Measurements from ENCODE around the gene FAM149A. TPM values are rescaled to one million over a fixed set of nuclear protein-coding genes. Genes with fewer than 3 reads are reported as not detected.
A peak's percentile ranks its signal among the peaks of the same experiment; 100 is the strongest.

Gene FAM149A
- total RNA-seq (2014; rRNA removed; shearing (Covaris generic); ENCODE audit: low replicate concordance) = 7.3 and 12.5 TPM in 2 replicates

DNA sequence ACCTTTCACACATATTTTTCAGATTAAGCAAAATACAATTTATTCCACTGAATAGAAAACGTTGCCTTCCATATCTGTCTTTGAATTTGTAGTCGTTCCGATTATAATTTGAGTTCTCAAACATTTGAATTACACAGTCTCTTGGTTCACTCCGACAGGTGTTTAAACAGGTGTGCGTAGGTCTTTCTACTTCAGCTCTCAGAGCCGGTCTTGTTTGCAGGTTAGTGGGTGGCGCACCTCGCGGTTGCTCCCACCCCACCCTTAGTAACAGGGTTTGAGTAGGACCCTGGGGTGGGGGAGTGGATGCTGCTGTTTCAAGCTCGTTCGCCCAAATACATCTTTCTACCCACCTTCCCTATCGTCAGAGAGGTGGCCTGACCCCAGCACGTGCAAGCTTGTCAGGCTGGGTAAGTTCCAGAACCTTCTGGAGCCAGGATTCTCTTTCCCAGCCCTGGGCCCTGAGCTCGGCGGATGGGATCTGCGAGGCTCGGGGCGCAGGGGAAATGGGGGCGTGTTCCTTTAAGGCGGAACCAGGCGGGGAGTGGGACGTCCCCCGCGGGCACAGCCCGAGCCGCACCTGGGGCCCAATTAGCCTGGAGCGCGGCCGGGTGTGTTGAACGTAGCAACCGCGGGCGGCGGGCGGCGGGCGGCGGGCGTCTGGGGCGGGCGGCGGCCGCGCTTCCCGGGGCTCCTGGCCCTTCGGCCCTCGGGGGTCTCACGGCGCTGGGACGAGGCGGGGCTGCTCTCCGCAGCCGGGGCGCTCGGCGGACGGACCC lies at the start of gene FAM149A:
Gene FAM149A (plus strand): TSS at position 591 of the 776 bp plus-strand sequence.
- Histone ChIP-seq H3K4me3 (peak within 1 kb of the TSS; percentile 46), H3K36me3 (no peaks in the 10 kb centered on the region), H3K27me3 (no peaks in the 10 kb centered on the region), H3K9me3 (no peaks in the 10 kb centered on the region)
- peak; percentile 59 for DNase-seq

GRCh38 chr4:186058253-186058979 lies 46.1 kb upstream of the FAM149A start:
- no peak overlapping the region for H3K4me3 ChIP-seq
- no peak for DNase-seq
- H3K36me3 ChIP-seq = no peaks in the 10 kb centered on the region
- no peaks in the 10 kb centered on the region for H3K9me3 ChIP-seq
- no peaks in the 10 kb centered on the region for H3K27me3 ChIP-seq

DNA sequence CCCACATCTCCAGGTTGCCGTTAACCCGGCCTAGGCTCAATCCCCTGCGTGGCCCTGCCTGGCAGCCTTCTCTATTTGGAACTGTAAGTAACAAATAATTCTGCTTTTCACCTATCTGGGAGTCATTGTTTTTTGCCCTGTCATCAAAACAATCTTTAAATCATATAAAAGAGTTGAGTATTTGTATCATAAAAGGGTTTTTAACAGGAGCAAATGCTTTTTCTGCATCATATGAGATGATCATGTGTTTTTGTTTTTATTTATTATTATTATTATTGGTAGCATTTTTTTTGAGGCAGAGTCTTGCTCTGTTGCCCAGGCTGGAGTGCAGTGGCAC lies 45.6 kb upstream of the FAM149A start:
- no peak for DNase-seq
- H3K36me3 ChIP-seq = no peaks in the 10 kb centered on the region
- no peak overlapping the region for H3K4me3 ChIP-seq
- no peaks in the 10 kb centered on the region for H3K9me3 ChIP-seq
- H3K27me3 ChIP-seq = no peaks in the 10 kb centered on the region

GRCh38 chr4:186061921-186062320 lies 42.6 kb upstream of the FAM149A start:
- H3K36me3 ChIP-seq = no peaks in the 10 kb centered on the region
- no peaks in the 10 kb centered on the region for H3K27me3 ChIP-seq
- no peak for DNase-seq
- H3K9me3 ChIP-seq = no peaks in the 10 kb centered on the region
- no peak overlapping the region for H3K4me3 ChIP-seq

DNA sequence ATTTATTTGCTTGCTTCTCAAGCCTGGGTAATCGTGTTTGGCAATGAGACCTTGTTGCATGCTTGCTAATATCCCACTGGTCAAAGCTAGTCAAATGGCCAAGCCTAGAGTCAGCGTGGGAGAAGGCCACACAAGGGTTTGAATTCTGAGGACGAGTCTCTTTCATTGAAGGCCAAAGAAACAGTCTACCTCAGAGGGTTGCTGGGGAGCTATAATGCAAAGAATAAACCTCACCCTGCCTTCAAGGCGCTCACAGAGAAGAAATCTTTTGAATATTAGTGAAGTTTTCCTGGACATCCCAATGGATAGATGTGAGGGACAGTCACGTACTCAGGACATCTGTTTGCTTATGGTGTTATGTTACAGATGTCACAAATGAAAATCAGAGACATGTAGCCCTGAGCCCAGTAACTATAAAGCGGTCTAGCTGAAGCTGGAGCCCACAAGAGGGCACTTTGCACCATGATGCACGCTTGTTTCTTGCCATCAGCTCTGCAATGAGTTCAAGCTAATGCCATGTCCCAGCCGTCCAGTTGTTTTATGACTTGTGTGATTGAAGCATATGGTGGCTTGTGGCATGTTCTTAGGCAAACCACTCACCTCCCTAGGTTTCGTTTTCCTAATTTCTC lies 36.6 kb upstream of the FAM149A start:
- Histone ChIP-seq H3K27me3 (no peaks in the 10 kb centered on the region), H3K36me3 (no peaks in the 10 kb centered on the region), H3K9me3 (no peaks in the 10 kb centered on the region), H3K4me3 (peak overlapping the region; percentile 58)
- DNase-seq = peak; percentile 72

GRCh38 chr4:186068581-186069348 lies 35.7 kb upstream of the FAM149A start, which contains the start of gene TLR3:
TSS of gene TLR3 (plus strand) at chr4:186069156. CDS start at chr4:186076620, 7,464 bp downstream.
- peak within 1 kb of the TSS; percentile 58 for H3K4me3 ChIP-seq
- H3K27me3 ChIP-seq = no peaks in the 10 kb centered on the region
- no peaks in the 10 kb centered on the region for H3K9me3 ChIP-seq
- DNase-seq = peak; percentile 28
- no peaks in the 10 kb centered on the region for H3K36me3 ChIP-seq

- Histone ChIP-seq H3K27me3 (no peaks in the 10 kb centered on the region), H3K9me3 (no peaks in the 10 kb centered on the region), H3K36me3 (no peaks in the 10 kb centered on the region), H3K4me3 (peak overlapping the region; percentile 58)
- no peak for DNase-seq
These were observed 34.8 kb upstream of the FAM149A start for GRCh38 chr4:186069729-186070128.

GRCh38 chr4:186072516-186072915 lies 32.0 kb upstream of the FAM149A start:
- H3K4me3 ChIP-seq = no peak overlapping the region
- DNase-seq = no peak
- no peaks in the 10 kb centered on the region for H3K36me3 ChIP-seq
- H3K27me3 ChIP-seq = no peaks in the 10 kb centered on the region
- H3K9me3 ChIP-seq = no peaks in the 10 kb centered on the region

GRCh38 chr4:186074189-186074588 lies 30.3 kb upstream of the FAM149A start:
- Histone ChIP-seq H3K4me3 (no peak overlapping the region), H3K9me3 (no peaks in the 10 kb centered on the region)

DNA sequence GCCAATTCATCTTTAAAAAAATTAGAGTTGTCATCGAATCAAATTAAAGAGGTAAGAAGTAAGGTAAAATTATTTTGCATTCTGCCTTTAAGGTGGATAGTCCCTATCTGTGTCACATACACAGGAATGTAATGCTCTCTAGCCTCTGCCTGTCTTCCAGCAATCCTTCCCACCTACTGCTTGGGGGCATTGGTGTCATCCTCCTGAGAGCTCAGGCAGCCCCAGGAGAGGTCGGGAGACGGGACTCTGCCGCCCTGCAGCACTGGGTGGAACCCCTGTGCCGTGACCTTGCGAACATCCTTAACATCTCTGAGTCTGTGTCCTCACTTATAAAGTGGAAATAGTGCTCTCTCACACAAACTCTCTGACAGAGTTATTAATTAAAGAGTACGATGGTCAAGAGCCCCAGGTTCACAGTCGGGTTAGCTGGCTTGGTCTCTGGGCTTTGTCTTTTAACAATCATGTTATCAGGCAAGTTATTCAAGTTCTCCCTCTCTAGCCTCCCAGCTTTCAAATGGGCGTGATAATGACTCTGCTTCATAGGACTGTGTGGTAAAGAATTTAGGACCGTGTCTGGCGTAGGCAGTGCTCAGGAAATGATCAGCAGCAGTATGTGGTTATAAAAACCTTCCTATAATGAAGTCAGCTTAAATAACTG lies 25.4 kb upstream of the FAM149A start:
- no peaks in the 10 kb centered on the region for H3K9me3 ChIP-seq
- no peaks in the 10 kb centered on the region for H3K27me3 ChIP-seq
- H3K36me3 ChIP-seq = no peaks in the 10 kb centered on the region
- no peak overlapping the region for H3K4me3 ChIP-seq
- DNase-seq = no peak

More at GRCh38 chr4:186074189-186074588, 30.3 kb upstream of the FAM149A start:
- DNase-seq = no peak
- no peaks in the 10 kb centered on the region for H3K36me3 ChIP-seq
- no peaks in the 10 kb centered on the region for H3K27me3 ChIP-seq

DNA sequence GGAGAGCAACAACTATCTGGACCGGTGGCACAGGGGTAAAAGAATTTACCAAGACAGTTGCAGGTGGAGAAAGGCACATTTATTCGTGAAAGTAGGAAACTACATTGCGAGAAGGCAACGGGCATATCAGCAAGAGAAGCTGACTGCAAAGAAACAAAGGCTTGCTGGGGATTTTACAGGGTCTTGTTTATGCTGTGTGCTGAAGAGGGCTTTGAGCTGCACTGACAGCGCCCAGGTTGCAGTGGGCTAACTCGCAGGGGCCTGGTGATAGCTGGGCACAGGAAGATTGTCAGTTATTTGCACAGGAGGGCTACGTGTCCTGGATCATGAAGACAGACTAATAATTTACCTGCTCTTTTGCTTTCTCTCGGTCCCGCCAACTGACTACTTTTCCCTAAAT lies 24.8 kb upstream of the FAM149A start:
- Histone ChIP-seq H3K27me3 (no peaks in the 10 kb centered on the region), H3K4me3 (no peak overlapping the region), H3K36me3 (no peaks in the 10 kb centered on the region), H3K9me3 (no peaks in the 10 kb centered on the region)
- DNase-seq = no peak

DNA sequence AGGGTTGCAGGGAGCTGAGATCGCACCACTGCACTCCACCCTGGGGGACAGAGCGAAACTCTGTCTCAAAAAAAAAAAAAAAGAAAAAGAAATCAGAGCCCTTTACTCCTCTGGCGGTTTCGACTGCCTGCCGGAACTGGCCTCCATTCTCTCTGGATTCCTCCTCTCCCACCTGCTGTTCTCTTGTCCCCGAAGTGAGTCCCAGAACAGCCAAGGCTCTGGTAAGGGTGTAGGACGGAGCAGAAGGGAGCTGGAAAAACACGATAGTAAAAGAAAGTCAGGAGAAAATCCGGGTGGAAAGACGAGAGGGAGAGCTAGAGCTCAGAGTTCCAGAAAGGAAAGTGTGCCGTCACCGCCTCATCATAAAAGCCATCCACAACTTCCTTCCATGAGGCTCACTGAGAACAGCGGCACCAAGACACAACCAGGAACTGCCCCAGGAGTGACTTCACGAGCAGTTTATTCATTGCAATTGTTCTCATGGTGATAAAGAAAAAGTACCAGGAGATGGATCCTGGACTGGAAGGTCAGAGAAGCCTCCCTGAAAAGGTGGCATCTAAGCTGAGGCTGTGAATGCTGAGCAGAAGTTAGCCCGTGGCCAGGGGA lies 23.2 kb upstream of the FAM149A start:
- no peaks in the 10 kb centered on the region for H3K27me3 ChIP-seq
- no peaks in the 10 kb centered on the region for H3K36me3 ChIP-seq
- no peaks in the 10 kb centered on the region for H3K9me3 ChIP-seq
- no peak for DNase-seq
- H3K4me3 ChIP-seq = no peak overlapping the region

DNA sequence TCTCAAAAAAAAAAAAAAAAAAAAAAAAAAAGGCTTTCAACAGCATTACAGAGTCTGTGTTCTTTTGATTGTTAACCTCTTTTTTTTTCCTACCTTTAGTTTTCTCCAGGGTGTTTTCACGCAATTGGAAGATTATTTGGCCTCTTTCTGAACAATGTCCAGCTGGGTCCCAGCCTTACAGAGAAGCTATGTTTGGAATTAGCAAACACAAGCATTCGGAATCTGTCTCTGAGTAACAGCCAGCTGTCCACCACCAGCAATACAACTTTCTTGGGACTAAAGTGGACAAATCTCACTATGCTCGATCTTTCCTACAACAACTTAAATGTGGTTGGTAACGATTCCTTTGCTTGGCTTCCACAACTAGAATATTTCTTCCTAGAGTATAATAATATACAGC lies 22.3 kb upstream of the FAM149A start:
- Histone ChIP-seq H3K36me3 (no peaks in the 10 kb centered on the region), H3K9me3 (no peaks in the 10 kb centered on the region), H3K4me3 (no peak overlapping the region), H3K27me3 (no peaks in the 10 kb centered on the region)
- no peak for DNase-seq

GRCh38 chr4:186088523-186088922 lies 16.0 kb upstream of the FAM149A start:
- Histone ChIP-seq H3K36me3 (no peaks in the 10 kb centered on the region), H3K27me3 (no peaks in the 10 kb centered on the region), H3K9me3 (peaks cover 9% of the 10 kb centered on the region), H3K4me3 (no peak overlapping the region)
- DNase-seq = no peak

DNA sequence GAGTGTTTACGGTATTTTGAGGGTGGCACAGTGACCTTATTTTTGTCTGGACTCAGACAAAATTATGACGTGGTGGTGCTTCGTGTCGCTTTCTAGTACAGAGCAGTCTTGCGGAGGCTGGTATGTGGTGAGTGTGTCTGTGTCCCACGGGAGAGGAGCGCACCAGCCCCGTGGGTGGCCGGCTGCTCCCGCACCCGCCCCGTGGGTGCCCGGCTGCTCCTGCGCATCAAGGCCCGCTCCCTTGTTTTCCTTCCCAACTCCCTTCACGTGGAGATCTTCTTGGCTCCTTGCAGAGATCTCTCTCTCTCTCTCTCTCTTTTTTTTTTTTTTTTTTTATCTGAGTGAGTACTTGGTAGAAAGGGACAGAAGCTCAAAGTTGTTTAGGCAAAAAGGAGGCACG lies 12.2 kb upstream of the FAM149A start:
- DNase-seq = no peak
- H3K36me3 ChIP-seq = no peaks in the 10 kb centered on the region
- H3K9me3 ChIP-seq = peaks cover 9% of the 10 kb centered on the region
- no peak overlapping the region for H3K4me3 ChIP-seq
- no peaks in the 10 kb centered on the region; the same call in 1 of the 2 replicates for H3K27me3 ChIP-seq

DNA sequence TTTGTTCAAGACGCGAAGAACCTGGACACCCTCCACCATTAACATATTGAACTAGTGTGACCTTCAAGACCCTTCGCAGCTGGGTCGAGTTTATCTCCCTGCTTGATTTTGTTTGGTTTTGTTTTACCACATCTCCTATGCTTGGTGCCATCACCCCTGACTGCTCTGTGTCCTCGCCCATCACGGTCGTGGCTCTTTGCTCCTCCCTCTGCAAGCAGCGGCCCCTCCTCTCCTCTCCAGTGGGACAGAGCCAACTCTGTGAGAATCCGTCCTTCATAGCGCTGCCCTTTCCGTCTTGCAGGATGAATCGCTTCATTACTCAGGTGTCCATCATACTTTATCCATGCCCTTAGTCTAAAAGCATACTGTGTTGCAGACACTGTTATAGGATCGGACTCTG lies 9.1 kb upstream of the FAM149A start:
- DNase-seq = no peak
- Histone ChIP-seq H3K27me3 (no peaks in the 10 kb centered on the region; the same call in 1 of the 2 replicates), H3K9me3 (peaks cover 8% of the 10 kb centered on the region; the same call in 1 of the 2 replicates), H3K36me3 (no peaks in the 10 kb centered on the region), H3K4me3 (no peak overlapping the region)

Measured in MG63 (cell line).